Measurements from ENCODE around the gene PIPOX.

- TF ChIP-seq CTCF (IDR thresholded peaks at IDR 0.05) (no peak), POLR2AphosphoS5 (IDR thresholded peaks at IDR 0.05) (no peak), EP300 (IDR thresholded peaks at IDR 0.05) (no peak)
Observed at GRCh38 chr17:29057361-29057760, 14.4 kb downstream of the PIPOX start.

Measured in gastroesophageal sphincter (tissue), 3 donors.